Activated CD8-positive, alpha-beta memory T cell treated with anti-CD3 and anti-CD28 coated beads, Interleukin-2, amount 50 U/mL, for 48 hours (primary cell): ENCODE results near the gene ST7.

ENCODE experiments used
- DNase-seq: peaks from one replicate; pipeline ENCODE4 v3.0.0-alpha.2; 2020

The ST7 gene

GRCh38 chr7:116980354-116980753 is 27.1 kb downstream of the ST7 start:
- no peak for DNase-seq

- no peak for DNase-seq
Observed at GRCh38 chr7:116981939-116982338, 28.6 kb downstream of the ST7 start.

GRCh38 chr7:116984511-116984910 is 31.2 kb downstream of the ST7 start:
- no peak for DNase-seq

GRCh38 chr7:116984917-116985316 is 31.6 kb downstream of the ST7 start:
- no peak for DNase-seq

GRCh38 chr7:116985575-116985974 is 32.3 kb downstream of the ST7 start:
- DNase-seq = no peak

- no peak for DNase-seq
Observed at GRCh38 chr7:116986611-116987565, 33.6 kb downstream of the ST7 start.

- DNase-seq = no peak
Observed at GRCh38 chr7:116988363-116988989, 35.2 kb downstream of the ST7 start.

GRCh38 chr7:116990056-116990455 is 36.8 kb downstream of the ST7 start:
- DNase-seq = no peak

GRCh38 chr7:116991233-116991632 is 37.9 kb downstream of the ST7 start:
- DNase-seq = no peak

- no peak for DNase-seq
Observed at GRCh38 chr7:116994611-116995010, 41.3 kb downstream of the ST7 start.

GRCh38 chr7:116997972-116998371 is 44.7 kb downstream of the ST7 start:
- DNase-seq = no peak

GRCh38 chr7:116998567-116999175 is 45.4 kb downstream of the ST7 start:
- DNase-seq = no peak

- DNase-seq = no peak
Observed at GRCh38 chr7:116999311-116999710, 46.0 kb downstream of the ST7 start.

- no peak for DNase-seq
Observed at GRCh38 chr7:117001283-117001682, 48.0 kb downstream of the ST7 start.

- DNase-seq = no peak
Observed at GRCh38 chr7:117004899-117005298, 51.6 kb downstream of the ST7 start.

- no peak for DNase-seq
Observed at GRCh38 chr7:117005449-117005848, 52.1 kb downstream of the ST7 start.

GRCh38 chr7:117006907-117007684 is 53.8 kb downstream of the ST7 start:
- no peak for DNase-seq

GRCh38 chr7:117008118-117008885 is 55.0 kb downstream of the ST7 start:
- DNase-seq = no peak

GRCh38 chr7:117008886-117009531 is 55.7 kb downstream of the ST7 start:
- no peak for DNase-seq

GRCh38 chr7:117009705-117010361 is 56.5 kb downstream of the ST7 start:
- no peak for DNase-seq
